Measurements from ENCODE around the gene RPTOR. TPM values are rescaled to one million over a fixed set of nuclear protein-coding genes. Genes with fewer than 3 reads are reported as not detected.

RPTOR gene
- total and polyA plus RNA-seq, 2 donors (not counting 3 experiments of a cell fraction or from before 2014, with no cell fraction given) = 10.7 to 41.8 TPM

- Histone ChIP-seq H3K4me1 (ENCODE audit: control insufficient read depth, extremely low read depth, insufficient read depth, low read length) (peaks cover 6% of the 10 kb centered on the region), H4K20me1 (replicated peaks; ENCODE audit: control insufficient read depth, extremely low read depth, insufficient read depth, low read length) (no peaks in the 10 kb centered on the region), H3K9ac (replicated peaks; ENCODE audit: extremely low read depth, insufficient read depth, low read length) (no peak overlapping the region), H3K27me3 (ENCODE audit: control insufficient read depth in 2 of 2, insufficient read depth in 2 of 2, low read length in 2 of 2) (no peaks in the 10 kb centered on the region), H3K36me3 (ENCODE audit: control insufficient read depth in 2 of 2, extremely low read depth in 1 of 2, insufficient read depth in 2 of 2, low read length in 2 of 2) (no peaks in the 10 kb centered on the region), H3K4me3 (replicated peaks in 1 of 3; ENCODE audit: insufficient read depth in 1 of 3, low read depth in 1 of 3, low read length in 3 of 3) (no peak overlapping the region), H3K79me2 (ENCODE audit: control insufficient read depth, insufficient read depth, low read length) (peaks cover 48% of the 10 kb centered on the region), H3K9me1 (replicated peaks; ENCODE audit: control insufficient read depth, extremely low read depth, insufficient read depth, low read length) (no peaks in the 10 kb centered on the region), H3K4me2 (ENCODE audit: insufficient read depth, low read length) (no peak overlapping the region), H2AFZ (ENCODE audit: low read depth, low read length) (no peak overlapping the region), H3K9me3 (replicated peaks; ENCODE audit: control insufficient read depth, insufficient read depth, low read length) (no peaks in the 10 kb centered on the region), H3K27ac (ENCODE audit: insufficient read depth, low read depth, low read length) (no peak overlapping the region)
- intact Hi-C loops (cut with micrococcal nuclease) (no loop called here), dilution Hi-C loops (cut with MboI; ENCODE audit: extremely low pct_ligation_motif_present, low sequenced_read_pairs) (no loop called here)
- ChIA-PET POLR2A (no interaction called here), CTCF (no interaction called here)
- no peak for TF ChIP-seq POLR2A (IDR thresholded peaks at IDR 0.05; ENCODE audit: low read depth, low read length)
- TF ChIP-seq MAX (IDR thresholded peaks at IDR 0.05; ENCODE audit: insufficient read depth, insufficient read length) = no peak
- no peak for TF ChIP-seq GATA2 (IDR thresholded peaks at IDR 0.05; ENCODE audit: insufficient read depth, insufficient read length, low read depth, low read length)
- TF ChIP-seq CTCF (IDR thresholded peaks at IDR 0.05; ENCODE audit: extremely low read depth in 1 of 2, insufficient read depth in 1 of 2, low read depth in 1 of 2, low read length in 2 of 2) = no peak
- no peak for TF ChIP-seq EZH2 (IDR thresholded peaks at IDR 0.05; ENCODE audit: borderline replicate concordance, low read depth, low read length, severe bottlenecking)
- no peak for TF ChIP-seq MYC (IDR thresholded peaks at IDR 0.05; ENCODE audit: low read depth, low read length)
- TF ChIP-seq FOS (IDR thresholded peaks at IDR 0.05; ENCODE audit: borderline replicate concordance, insufficient read depth, low read length) = no peak
- TF ChIP-seq JUN (IDR thresholded peaks at IDR 0.05; ENCODE audit: borderline replicate concordance, insufficient read depth, insufficient read length, low read depth) = no peak
- no peak for TF ChIP-seq POLR2AphosphoS5 (IDR thresholded peaks at IDR 0.05; ENCODE audit: insufficient read depth, low read depth, low read length)
- peak; percentile 26 for FAIRE-seq
- DNase-seq (ENCODE audit: low read depth, low spot score) = no peak
- no TSS peak for BruUV-seq (replicated peaks)
These were observed 55.1 kb downstream of the RPTOR start for GRCh38 chr17:80599546-80600305.

Data from endothelial cell of umbilical vein (primary cell).